NCI-H1417 treated with DMSO at 0.1 percent for 48 hours (cell line): Measurements from ENCODE around the gene SUPT3H.

Source experiments
- DNase-seq: peaks from one replicate; lab custom pipeline; 2025; lab: John Stamatoyannopoulos, UW

Gene SUPT3H

DNA sequence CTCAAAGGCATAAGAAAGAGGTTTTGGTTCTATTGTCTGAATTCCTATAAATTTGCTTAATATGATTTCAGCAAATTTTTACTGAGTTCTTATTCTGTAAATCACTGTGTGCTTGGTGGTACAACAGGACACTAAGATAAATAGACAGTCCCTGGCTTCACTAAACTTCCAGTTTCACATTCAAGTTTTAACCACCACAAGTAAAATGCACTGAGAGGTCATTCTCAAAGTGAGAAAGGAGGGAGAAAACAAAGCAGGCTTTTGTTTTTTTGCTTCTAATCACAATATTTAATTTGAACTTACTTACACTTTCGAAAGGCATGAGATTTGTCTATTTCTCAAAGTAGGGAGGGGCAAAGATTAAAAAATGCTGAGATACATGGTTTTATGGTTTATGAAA lies 544.5 kb downstream of the SUPT3H start:
- no peak for DNase-seq

GRCh38 chr6:44831002-44831610 lies 546.6 kb downstream of the SUPT3H start:
- no peak for DNase-seq

DNA sequence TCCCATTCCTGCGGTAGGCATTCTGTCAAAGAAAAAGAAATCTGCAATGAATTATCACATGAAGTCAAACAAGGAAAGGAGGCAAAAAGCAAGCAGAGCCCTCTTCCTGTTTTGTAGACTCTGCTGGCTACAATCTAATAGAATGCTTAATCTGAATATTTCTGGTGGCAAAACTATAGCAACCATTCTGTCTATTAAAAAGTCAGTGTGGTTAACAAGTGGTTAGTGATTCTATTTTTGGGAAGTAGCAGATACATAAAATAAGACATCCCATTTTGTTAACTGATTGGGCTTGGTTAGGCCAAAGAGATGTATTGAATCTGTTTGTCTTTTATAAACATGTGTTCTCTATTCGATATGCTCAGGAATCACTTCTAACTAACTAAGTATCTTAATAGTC lies 547.9 kb downstream of the SUPT3H start:
- DNase-seq, result no peak

GRCh38 chr6:44828780-44829179 lies 549.0 kb downstream of the SUPT3H start:
- no peak for DNase-seq

DNA sequence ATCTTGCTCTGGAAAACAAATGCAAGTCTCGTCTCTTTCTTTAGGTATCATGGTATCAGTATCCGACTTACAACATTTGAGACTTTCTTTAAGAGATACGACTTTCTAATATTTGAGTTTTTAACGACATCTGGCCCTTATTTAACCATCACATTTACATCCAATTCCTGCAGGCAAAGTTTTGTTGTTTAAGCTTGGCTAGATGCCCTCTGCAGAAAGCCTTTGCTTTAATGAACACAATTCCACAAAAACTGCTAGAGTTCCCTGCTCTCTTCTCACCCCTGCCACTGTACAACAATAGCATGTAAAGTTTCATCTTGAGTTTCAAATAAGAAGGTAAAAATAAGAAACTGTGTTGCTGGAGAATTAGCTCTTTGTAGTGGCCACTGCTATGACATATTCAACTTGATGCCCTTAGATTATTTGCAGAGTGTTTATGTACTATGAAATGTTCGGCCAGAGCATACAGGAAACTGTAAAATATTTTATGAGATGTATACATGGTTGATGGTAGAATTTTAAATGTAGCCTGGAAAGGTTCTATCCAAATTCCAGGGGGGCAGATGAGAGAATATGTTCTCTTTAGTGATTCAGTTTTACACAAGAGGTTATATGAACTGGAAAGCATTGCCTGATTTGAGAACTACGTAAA lies 551.6 kb downstream of the SUPT3H start:
- no peak for DNase-seq

DNA sequence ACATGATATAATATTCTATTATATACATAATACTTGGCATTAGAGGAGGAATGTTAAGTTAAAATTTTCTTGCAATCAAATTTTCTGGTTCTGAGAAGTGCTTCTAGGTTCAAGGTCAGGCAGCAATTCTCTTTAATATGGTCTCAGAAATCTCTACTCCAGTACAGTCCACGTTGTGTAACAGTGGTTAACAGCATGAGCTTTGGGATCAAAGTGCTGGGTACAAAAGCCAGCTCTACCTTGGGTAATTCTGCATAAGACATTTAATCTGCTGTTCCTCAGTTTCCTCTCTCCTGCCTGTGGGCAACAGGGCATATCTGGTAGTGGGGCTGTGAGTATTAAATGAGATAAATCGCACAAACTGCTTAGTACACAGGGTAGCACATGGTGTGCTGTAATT lies 552.5 kb downstream of the SUPT3H start:
- DNase-seq, result no peak

GRCh38 chr6:44824567-44824966 lies 553.2 kb downstream of the SUPT3H start:
- DNase-seq, result no peak

DNA sequence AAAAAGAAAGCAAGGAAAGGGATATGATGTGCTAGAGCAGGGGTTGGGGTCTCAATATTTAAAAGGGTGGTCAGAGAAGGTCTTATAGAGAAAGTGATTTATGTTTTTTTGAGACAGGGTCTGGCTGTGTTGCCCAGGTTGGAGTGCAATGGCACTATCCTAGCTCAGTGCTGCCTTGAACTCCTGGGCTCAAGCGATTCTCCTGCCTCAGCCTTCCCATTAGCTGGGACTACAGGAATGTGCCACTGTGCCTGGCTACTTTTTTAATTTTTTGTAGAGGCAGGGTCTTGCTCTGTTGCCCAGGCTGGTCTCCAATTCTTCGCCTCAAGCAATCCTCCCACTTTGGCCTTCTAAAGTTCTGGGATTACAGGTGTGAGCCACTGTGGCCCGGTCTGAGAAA lies 557.0 kb downstream of the SUPT3H start:
- no peak for DNase-seq

DNA sequence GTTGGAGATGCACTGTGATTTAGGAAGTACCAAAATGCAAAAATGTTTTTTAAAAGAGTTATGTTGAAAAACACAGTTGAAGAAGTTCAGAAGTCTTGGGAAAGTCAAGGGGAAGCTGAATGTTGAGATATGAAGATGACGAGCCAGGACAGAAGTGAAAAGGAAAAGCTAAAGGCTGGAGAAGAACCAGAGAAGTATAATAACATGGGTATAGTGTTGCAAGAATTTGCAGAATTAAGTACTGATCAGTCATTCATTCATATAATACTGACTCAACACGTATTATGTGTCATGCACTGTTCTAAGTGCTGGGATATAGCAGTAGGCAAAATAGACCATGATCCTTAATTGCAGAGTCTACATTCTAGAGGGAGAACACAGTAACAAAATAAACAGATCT lies 557.4 kb downstream of the SUPT3H start:
- no peak for DNase-seq

- DNase-seq, result no peak
These were observed 566.3 kb downstream of the SUPT3H start for GRCh38 chr6:44811456-44811855.

DNA sequence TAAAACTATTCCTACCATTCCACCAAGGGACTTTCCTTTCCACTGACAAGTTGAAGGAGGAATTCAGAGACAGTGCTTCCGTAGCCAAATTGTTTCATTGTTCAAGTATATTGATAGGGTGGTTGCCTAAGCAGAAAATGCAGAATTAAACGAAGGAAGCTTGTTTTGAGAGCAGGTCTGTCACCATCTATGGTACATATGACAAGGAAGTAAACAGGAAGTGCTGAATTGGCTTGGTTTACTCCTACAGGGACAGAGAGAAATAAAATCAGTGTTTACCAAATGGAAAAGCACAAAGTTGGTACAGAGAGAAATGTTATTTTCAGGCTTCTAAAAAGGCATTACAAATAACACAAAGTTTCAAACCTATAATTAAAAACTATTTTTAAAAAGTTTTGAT lies 568.5 kb downstream of the SUPT3H start:
- no peak for DNase-seq

DNA sequence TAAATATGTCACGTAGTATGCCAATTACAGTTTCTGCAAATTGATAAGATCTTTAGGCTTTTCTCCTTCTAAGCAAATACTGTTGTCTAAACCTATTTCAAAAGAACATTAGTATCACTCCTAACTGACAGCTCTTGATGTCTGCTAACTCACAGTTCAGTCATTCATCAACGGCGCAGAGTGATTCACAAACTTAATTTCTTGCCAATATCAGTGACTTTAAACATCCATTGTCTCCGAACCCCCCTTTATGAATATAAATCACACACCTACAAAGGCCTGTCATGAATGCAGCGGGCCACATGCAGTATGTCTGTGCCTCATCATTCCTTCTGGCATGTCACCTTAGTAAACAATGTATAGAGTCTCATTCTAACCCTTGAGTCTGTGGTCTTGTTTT lies 569.6 kb downstream of the SUPT3H start:
- DNase-seq, result no peak

DNA sequence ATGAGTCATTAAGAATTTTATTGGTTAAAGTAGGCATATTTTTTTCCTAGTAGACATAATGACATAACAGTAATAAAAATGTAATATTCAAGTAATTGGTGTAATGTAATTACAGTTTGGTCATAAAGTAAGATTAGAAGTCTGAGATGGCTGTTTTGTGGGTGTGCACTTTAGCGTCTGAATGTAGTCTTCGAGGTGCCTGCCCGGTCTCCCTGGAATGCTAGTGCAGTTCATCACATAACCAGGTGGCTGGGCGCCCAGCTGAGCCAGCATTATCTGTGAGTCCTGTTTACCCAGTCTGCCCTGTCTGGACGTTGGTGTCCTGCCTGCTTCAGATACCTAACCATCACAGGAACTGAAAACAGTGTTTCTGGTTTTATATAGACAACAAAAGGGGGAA lies 571.1 kb downstream of the SUPT3H start:
- no peak for DNase-seq

DNA sequence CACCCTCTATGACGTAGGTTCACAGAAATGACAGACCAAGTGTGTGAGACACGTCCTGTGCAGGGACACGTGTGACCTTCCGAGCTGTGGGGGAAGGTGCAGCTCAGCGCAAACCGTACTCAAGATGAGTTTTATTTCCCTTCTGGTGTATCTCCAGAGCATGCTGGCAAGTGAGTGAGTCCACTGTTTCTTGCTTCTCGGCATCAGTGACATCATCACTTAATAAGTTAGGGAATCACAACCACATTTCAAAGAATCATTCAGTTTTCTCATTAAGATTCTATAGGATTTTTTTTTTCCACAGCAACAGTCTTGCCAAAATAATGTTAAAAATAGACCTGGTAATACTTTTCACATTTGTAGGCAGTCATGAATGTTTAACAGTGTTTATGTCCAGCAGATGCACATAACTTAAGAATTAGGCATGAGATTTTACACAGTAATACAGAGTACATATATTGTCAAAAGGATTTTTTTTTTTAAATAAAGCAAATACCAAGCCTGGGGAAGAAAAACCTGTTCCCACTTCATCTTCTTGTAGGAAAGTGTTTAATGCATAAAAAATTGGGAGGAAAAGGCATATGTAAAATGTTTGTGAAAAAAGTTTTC lies 572.4 kb downstream of the SUPT3H start:
- no peak for DNase-seq

DNA sequence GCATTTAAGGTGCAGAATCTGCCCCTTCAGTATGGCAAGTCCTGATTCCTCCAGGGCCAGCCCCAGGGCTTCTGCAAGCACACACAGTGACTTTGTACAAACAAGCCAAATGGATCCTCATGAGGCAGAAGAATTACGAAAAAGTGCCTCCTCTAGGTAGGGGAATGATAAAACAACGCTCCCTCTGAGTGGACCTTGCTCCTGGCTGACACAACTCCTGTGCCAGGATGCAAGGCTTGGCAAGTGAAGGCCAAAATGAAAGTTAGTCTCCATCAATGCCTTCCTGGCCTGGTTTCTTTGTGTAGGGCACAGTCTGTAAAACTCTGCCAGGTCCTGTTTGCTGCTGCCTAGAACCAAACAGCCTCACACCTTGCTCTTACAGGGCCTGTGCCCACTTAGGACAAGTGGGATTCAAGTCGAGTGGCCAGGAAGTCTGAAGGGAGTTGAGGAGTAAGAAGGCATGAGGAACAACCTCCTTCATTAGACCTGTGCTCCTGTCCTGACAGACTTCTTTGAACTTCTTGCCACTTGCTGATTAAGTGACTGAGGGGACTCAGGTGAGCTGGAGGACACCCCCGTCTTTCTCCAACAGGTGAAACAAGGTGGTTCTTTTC lies 573.1 kb downstream of the SUPT3H start:
- DNase-seq, result no peak

DNA sequence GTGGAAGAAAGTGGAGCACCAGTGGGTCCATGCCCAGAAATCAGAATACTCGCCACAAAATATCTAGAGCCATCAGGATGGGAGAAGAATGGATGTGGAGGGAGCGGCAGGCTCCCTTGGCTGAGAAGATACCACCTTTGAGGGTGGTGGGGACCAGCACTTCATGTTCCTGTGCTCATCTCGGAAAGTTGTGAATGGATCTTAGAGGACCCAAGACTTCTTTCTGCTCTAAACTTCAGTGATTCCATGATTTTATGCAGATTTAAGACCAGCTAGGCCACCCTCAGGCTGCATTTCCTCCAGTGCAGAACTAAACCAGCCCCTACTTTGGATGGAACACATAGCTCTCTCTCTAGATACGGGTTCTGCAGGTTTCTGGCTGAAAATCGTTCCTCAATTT lies 573.7 kb downstream of the SUPT3H start:
- no peak for DNase-seq

DNA sequence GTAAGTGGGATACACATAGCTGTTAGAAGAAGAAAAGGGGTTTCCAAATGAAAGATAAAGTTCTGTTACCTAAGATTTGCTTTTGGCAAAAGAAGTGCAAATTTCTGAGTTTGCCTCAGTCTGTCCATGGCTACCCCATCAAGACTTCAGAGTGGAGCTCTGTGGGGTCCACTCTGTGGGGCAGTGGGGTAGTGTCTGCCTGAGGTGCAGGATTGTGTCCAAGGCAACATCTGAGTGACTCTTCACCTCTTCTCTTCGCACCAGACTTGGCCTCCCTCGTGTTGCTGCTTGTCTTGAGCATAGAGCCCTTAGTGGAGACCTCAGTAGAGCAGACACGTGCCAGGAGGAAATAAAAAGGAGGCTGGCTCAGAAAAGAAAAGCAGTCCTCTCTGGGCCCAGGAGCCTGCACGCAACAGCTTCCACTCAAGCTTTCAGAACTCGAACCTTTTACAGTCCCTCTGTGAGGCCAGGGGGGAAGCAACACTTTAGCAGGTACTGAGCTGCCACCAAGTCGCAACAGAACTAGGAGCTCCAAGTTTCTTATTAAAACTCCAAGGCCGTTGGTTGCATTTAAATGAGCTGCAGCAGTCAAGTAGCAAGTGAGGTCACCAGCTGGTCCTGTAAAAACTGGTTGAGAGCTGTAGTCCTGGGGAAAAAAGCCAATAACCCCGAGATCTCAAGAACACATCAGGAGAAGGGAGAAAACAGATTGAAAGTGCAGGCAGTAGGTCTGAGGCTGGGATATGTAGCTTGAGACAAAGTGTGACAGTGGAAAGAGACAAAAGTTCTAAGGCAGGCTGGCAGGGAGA lies 576.7 kb downstream of the SUPT3H start:
- DNase-seq, result no peak

- no peak for DNase-seq
These were observed 577.5 kb downstream of the SUPT3H start for GRCh38 chr6:44800171-44800783.

DNA sequence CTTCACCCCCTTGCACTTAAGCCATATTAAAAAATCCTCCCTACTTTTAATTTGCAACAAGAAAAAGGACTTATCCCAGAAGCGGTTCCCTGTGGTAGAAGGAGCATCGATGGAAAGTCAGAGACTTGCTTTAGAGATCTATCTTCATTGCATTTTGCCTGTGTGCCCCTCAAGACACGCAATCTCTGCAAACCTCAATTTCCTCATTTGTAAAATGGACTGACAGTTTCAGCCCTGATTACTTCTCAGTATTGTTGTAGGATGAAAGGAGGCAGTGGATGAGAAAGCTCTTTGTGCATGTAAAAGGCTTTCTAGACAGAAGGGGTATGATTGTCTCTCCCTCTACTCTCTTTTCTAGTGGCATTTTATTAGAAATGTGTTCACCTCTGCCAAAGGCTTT lies 580.0 kb downstream of the SUPT3H start:
- no peak for DNase-seq

- no peak for DNase-seq
These were observed 582.4 kb downstream of the SUPT3H start for GRCh38 chr6:44795326-44795725.

DNA sequence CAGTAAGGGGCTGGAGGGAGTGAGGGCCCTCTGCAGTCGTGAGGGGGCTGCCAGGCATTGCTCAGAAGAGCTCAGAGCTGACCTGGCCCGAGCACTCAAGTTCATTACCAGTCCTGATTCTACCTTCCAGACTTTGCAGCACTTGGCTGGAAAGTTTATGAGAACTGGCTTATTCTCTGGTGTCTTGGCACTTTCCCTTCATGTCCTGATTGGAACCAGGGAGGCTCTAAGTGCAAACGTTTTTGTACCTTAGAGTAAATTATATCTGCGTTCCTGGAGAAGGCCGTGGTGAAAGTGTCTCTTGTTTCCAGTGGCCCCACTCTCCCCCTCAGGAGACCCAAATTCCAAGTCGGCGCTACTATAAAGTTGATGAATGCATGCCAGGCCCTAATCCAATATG lies 587.9 kb downstream of the SUPT3H start:
- DNase-seq, result no peak

DNA sequence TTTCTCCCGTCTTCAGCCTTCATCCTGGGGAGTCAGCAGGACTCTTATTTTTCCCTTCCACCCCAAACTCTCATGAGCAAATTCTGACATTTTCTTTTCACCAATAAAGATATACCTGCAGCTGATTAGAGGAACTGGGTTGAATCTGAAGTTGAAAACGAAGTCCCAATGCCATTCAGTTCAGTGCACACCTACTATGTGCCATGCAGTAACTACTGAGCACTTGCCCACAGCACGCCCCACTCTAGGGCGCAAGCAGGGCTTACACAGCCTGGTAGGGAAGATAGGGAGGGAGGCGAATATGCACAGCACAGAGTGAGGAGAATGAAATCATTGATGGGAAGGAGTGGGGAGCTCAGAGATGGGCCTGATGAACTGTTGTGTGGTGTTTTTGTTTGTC lies 588.7 kb downstream of the SUPT3H start:
- DNase-seq, result no peak
